Osteocyte (in vitro differentiated cells): Measurements from ENCODE around the gene STPG1. TPM values are rescaled to one million over a fixed set of nuclear protein-coding genes. Genes with fewer than 3 reads are reported as not detected.

ENCODE experiments used
- DNase-seq: peaks from one replicate; pipeline ENCODE4 v3.0.0; 2021; ENCODE audit warnings: mixed read lengths; ENCODE audit not compliant: unreplicated experiment; ENCODE audit errors: extremely low spot score
- H3K27ac Mint-ChIP-seq: one replicate; pipeline ENCODE4 v1.8.0; 2021; ENCODE audit warnings: mild to moderate bottlenecking, mixed read lengths; ENCODE audit not compliant: unreplicated experiment
- H3K27me3 Mint-ChIP-seq: one replicate; pipeline ENCODE4 v1.8.0; 2021; ENCODE audit warnings: mixed read lengths; ENCODE audit not compliant: unreplicated experiment
- H3K36me3 Mint-ChIP-seq: one replicate; pipeline ENCODE4 v1.8.0; 2021; ENCODE audit warnings: mixed read lengths; ENCODE audit not compliant: unreplicated experiment
- H3K4me1 Mint-ChIP-seq: one replicate; pipeline ENCODE4 v1.8.0; 2021; ENCODE audit warnings: mixed read lengths; ENCODE audit not compliant: unreplicated experiment
- H3K4me3 Mint-ChIP-seq: one replicate; pipeline ENCODE4 v1.8.0; 2021; ENCODE audit warnings: mild to moderate bottlenecking, moderate library complexity, mixed read lengths; ENCODE audit not compliant: unreplicated experiment
- H3K9me3 Mint-ChIP-seq: one replicate; pipeline ENCODE4 v1.8.0; 2021; ENCODE audit warnings: mixed read lengths; ENCODE audit not compliant: unreplicated experiment
- total RNA-seq: library from RNA; stranded (reverse); gene quantifications from 2 replicates; pipeline ENCODE4 v1.2.1, GENCODE V29; 2021
- TF ChIP-seq, protein P1 (sequence below): fragments of 200-600 bp; sonication (generic); IDR thresholded peaks from 2 replicates; pipeline ENCODE4 v1.5.0; 2021; ENCODE audit warnings: antibody characterized with exemption, mild to moderate bottlenecking, moderate library complexity

STPG1 gene
- total RNA-seq, 1 donor from 2014 or later: 5.3 TPM

GRCh38 chr1:24415910-24416665, 2.5 kb upstream of the STPG1 start:
- H3K4me3 Mint-ChIP-seq: peak overlapping the region; percentile 95
- H3K9me3 Mint-ChIP-seq: no peaks in the 10 kb centered on the region
- peaks cover 49% of the 10 kb centered on the region for H3K4me1 Mint-ChIP-seq
- TF ChIP-seq, protein P1, sequence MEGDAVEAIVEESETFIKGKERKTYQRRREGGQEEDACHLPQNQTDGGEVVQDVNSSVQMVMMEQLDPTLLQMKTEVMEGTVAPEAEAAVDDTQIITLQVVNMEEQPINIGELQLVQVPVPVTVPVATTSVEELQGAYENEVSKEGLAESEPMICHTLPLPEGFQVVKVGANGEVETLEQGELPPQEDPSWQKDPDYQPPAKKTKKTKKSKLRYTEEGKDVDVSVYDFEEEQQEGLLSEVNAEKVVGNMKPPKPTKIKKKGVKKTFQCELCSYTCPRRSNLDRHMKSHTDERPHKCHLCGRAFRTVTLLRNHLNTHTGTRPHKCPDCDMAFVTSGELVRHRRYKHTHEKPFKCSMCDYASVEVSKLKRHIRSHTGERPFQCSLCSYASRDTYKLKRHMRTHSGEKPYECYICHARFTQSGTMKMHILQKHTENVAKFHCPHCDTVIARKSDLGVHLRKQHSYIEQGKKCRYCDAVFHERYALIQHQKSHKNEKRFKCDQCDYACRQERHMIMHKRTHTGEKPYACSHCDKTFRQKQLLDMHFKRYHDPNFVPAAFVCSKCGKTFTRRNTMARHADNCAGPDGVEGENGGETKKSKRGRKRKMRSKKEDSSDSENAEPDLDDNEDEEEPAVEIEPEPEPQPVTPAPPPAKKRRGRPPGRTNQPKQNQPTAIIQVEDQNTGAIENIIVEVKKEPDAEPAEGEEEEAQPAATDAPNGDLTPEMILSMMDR: no peak
- H3K36me3 Mint-ChIP-seq: peaks cover 3% of the 10 kb centered on the region
- H3K27me3 Mint-ChIP-seq: no peaks in the 10 kb centered on the region
- peak overlapping the region; percentile 87 for H3K27ac Mint-ChIP-seq
- DNase-seq: no peak

GRCh38 chr1:24415334-24415909, 1.8 kb upstream of the STPG1 start, which contains the start of gene NIPAL3:
NIPAL3 (plus strand) TSS chr1:24415802; CDS start chr1:24419548, 3,746 bp downstream.
- TF ChIP-seq, protein P1: peak; percentile 64
- H3K4me3 Mint-ChIP-seq: peak within 1 kb of the TSS; percentile 95
- peak; percentile 98 for DNase-seq
- no peaks in the 10 kb centered on the region for H3K36me3 Mint-ChIP-seq
- no peaks in the 10 kb centered on the region for H3K27me3 Mint-ChIP-seq
- H3K9me3 Mint-ChIP-seq: no peaks in the 10 kb centered on the region
- peak within 1 kb of the TSS; percentile 87 for H3K27ac Mint-ChIP-seq
- H3K4me1 Mint-ChIP-seq: peaks cover 49% of the 10 kb centered on the region

DNA sequence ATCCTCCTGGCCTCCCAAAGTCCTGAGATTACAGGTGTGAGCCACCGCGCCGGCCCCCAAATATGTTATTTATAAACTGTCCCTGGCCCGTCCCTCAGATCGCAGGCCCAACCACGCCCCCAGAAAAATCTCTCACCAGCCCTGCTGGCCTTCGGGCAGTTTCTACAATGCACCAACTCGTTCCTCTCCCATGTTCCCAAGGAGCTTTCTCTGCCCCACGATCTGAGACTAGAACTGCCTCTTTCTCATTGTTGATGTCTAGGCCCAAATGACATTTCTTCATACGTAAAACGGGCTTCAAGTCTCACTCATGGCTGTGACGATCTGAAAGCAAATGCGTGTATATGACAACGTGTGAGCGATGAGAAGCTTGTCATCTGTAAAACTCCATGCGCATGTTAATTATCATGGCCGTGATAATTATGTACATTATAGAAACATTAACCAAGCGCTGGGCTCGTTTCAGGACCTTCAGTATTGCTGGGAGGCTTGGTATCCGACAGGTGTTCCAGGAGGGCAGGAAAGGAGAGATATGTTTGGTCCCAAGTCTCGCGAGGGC, 1.3 kb upstream of the STPG1 start:
- Mint-ChIP-seq H3K27me3 (no peaks in the 10 kb centered on the region), H3K4me1 (peaks cover 49% of the 10 kb centered on the region), H3K36me3 (no peaks in the 10 kb centered on the region), H3K4me3 (peak overlapping the region; percentile 95), H3K9me3 (no peaks in the 10 kb centered on the region), H3K27ac (peak overlapping the region; percentile 29)
- DNase-seq: no peak
- TF ChIP-seq, protein P1: no peak

GRCh38 chr1:24412408-24412807, 1.2 kb downstream of the STPG1 start:
- Mint-ChIP-seq H3K36me3 (peaks cover 5% of the 10 kb centered on the region), H3K4me3 (no peak overlapping the region), H3K27ac (no peak overlapping the region), H3K27me3 (no peaks in the 10 kb centered on the region), H3K4me1 (peaks cover 49% of the 10 kb centered on the region), H3K9me3 (peaks cover 5% of the 10 kb centered on the region)
- TF ChIP-seq, protein P1: no peak
- no peak for DNase-seq

DNA sequence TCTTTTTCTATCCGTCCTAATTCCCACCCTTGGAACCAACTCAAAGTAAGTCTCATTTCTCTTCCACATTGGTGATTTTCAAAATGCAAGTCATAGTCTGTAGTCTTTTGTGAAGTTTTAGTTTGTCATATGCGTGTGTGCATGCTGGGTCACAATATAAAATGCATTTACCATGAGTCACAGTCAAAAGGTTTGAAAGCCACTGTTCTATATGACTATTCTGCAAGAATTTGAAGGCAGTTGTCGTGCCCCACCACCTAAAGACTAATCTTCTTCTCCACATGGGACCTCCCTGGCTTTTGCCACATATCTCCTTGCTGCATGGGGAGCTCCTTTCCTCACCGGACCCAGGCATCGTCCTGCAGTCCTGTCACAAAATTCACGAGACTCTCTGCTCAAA, 1.6 kb downstream of the STPG1 start:
- TF ChIP-seq, protein P1: no peak
- peaks cover 45% of the 10 kb centered on the region for H3K4me1 Mint-ChIP-seq
- H3K4me3 Mint-ChIP-seq: no peak overlapping the region
- peaks cover 5% of the 10 kb centered on the region for H3K9me3 Mint-ChIP-seq
- no peaks in the 10 kb centered on the region for H3K27me3 Mint-ChIP-seq
- H3K36me3 Mint-ChIP-seq: peaks cover 5% of the 10 kb centered on the region
- DNase-seq: no peak
- peak overlapping the region; percentile 49 for H3K27ac Mint-ChIP-seq
